K562 treated with DMSO at 1 percent for 4 hours (cell line): ENCODE results near the gene TARS1. TPM values are rescaled to one million over a fixed set of nuclear protein-coding genes. Genes with fewer than 3 reads are reported as not detected.

Experiments
- total RNA-seq: library from RNA; unstranded; fragments of 300-600 nt; gene quantifications from 2 replicates; pipeline ENCODE4 v1.2.3, GENCODE V29; 2022; ENCODE audit not compliant: insufficient read depth

Gene TARS1
- 235 and 257 TPM in 2 replicates for total RNA-seq

DNA sequence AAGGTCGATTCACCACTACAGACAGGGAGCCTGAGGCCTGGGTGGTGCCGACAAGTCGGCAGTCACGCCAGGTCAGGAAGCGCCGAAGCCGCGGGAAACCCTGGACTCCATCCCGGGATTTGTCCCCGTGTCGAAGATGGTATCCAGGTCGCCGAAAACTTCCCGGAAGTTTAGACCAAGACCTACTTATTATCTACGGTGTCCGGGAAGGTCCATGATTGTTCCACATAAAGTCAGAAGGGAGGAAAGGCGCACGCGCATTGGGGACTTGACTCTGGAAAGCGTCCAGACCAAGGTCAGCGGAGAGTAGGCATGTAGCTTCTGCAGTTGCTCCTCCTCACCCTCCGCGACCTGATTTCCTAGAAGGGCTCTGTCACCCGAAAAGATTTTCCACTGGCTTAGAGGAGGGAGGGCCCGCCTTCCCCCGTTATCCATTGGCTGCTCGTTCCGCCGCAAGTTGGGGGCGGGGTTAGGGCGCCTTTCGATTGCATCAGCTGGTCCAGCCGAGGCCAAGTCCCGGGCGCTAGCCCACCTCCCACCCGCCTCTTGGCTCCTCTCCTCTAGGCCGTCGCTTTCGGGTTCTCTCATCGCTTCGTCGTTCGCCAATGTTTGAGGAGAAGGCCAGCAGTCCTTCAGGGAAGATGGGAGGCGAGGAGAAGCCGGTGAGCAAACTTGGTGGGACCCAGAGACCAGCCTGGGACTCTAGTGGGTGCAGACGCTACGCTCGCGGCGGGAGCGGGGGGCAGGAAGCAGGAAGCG lies at the start of gene TARS1:
Gene TARS1 (plus strand): TSS at position 484 of the 759 bp plus-strand sequence. CDS start 122 bp downstream, at position 606.

